PC-3 (cell line): ENCODE data around the gene MTHFR. TPM values are rescaled to one million over a fixed set of nuclear protein-coding genes. Genes with fewer than 3 reads are reported as not detected.

Experiments used
- ATAC-seq: fragments of 200-7000 bp; cut with Tn5 transposase; 2 replicates; pipeline ENCODE4 v1.9.1; 2020; ENCODE audit warnings: mild to moderate bottlenecking, moderate library complexity
- BruUV-seq: library from RNA; stranded (reverse); fragments of 400-500 nt; replicated peaks from 2 replicates; lab custom pipeline; 2021; lab: Mats Ljungman, UMichigan
- CTCF ChIA-PET: fragments of 300-600 bp; sonication (Branson Sonifier 250); formaldehyde crosslinking; loops from one replicate; lab custom pipeline; 2022; ENCODE audit warnings: antibody characterized with exemption; lab: Charles Lee
- POLR2A ChIA-PET: fragments of 300-600 bp; sonication (Branson Sonifier 250); formaldehyde crosslinking; loops from one replicate; lab custom pipeline; 2022; ENCODE audit warnings: antibody characterized with exemption; ENCODE audit not compliant: unreplicated experiment; lab: Charles Lee
- DNase-seq: peaks from one replicate; pipeline ENCODE4 v3.0.0-alpha.2; 2015
- H2AFZ ChIP-seq: fragments of 300-600 bp; sonication (generic); 2 replicates; pipeline ENCODE4 v1.6.0; 2016; ENCODE audit warnings: antibody characterized with exemption, low read length
- H3F3A ChIP-seq: fragments of 300-600 bp; sonication (generic); one replicate; pipeline ENCODE4 v1.6.0; 2017; ENCODE audit warnings: antibody characterized with exemption, low read length, control low read depth, mild to moderate bottlenecking; ENCODE audit not compliant: unreplicated experiment
- H3K27ac ChIP-seq: fragments of 300-600 bp; sonication (generic); 2 replicates; pipeline ENCODE4 v1.5.1; 2016; ENCODE audit warnings: mild to moderate bottlenecking, low read length
- H3K27me3 ChIP-seq: fragments of 300-600 bp; sonication (generic); 2 replicates; pipeline ENCODE4 v1.6.1; 2016; ENCODE audit warnings: low read length, mixed read lengths
- H3K36me3 ChIP-seq: fragments of 300-600 bp; sonication (generic); 2 replicates; pipeline ENCODE4 v1.6.1; 2016; ENCODE audit warnings: low read depth, mixed run types, low read length, mixed read lengths
- H3K4me1 ChIP-seq: fragments of 300-600 bp; sonication (generic); 2 replicates; pipeline ENCODE4 v1.5.1; 2016; ENCODE audit warnings: low read length; ENCODE audit not compliant: insufficient read depth
- H3K4me2 ChIP-seq: fragments of 300-600 bp; sonication (generic); 2 replicates; pipeline ENCODE4 v1.6.0; 2016; ENCODE audit warnings: low read length
- H3K4me3 ChIP-seq: fragments of 300-600 bp; sonication (generic); 2 replicates; pipeline ENCODE4 v1.5.1; 2016; ENCODE audit warnings: mild to moderate bottlenecking, low read length, mixed read lengths
- H3K79me2 ChIP-seq: fragments of 300-600 bp; sonication (generic); 2 replicates; pipeline ENCODE4 v1.6.1; 2017; ENCODE audit warnings: low read length, mixed read lengths
- H3K9ac ChIP-seq: fragments of 300-600 bp; sonication (generic); 2 replicates; pipeline ENCODE4 v1.6.0; 2016; ENCODE audit warnings: mild to moderate bottlenecking, low read length
- H3K9me2 ChIP-seq: fragments of 300-600 bp; sonication (generic); replicated peaks from 2 replicates; pipeline ENCODE4 v1.6.1; 2016; ENCODE audit warnings: mixed run types, low read length, mixed read lengths
- H3K9me3 ChIP-seq: fragments of 300-600 bp; sonication (generic); 2 replicates; pipeline ENCODE4 v1.6.1; 2016; ENCODE audit warnings: low read length, mixed read lengths
- H4K20me1 ChIP-seq: fragments of 300-600 bp; sonication (generic); 2 replicates; pipeline ENCODE4 v1.6.1; 2016; ENCODE audit warnings: low read length, mixed read lengths
- CTCF ChIP-seq: fragments of 300-600 bp; sonication (generic); conservative IDR thresholded peaks from 2 replicates; pipeline ENCODE4 v1.5.1; 2017; ENCODE audit warnings: antibody characterized with exemption, low read depth, mild to moderate bottlenecking, low read length
- EZH2 ChIP-seq: fragments of 300-600 bp; sonication (generic); IDR thresholded peaks from one replicate; pipeline ENCODE4 v1.6.1; 2017; ENCODE audit warnings: antibody characterized with exemption, mild to moderate bottlenecking, low read length; ENCODE audit not compliant: unreplicated experiment
- EZH2phosphoT487 ChIP-seq: fragments of 300-600 bp; sonication (generic); IDR thresholded peaks from 2 replicates; pipeline ENCODE4 v1.6.1; 2018; ENCODE audit warnings: mild to moderate bottlenecking, antibody characterized with exemption, low read length, borderline replicate concordance
- intact Hi-C: fragments of 100-400 bp; cut with micrococcal nuclease; formaldehyde crosslinking; loops from 2 replicates; pipeline ENCODE4 v1.9.0; 2023
- total RNA-seq: library from RNA; depleted of rRNA; stranded (reverse); fragments of >200 nt; gene quantifications from 2 replicates; pipeline ENCODE4 v1.2.3, GENCODE V29; 2014

MTHFR gene
- total RNA-seq, 1 experiment from 2014 or later: 13.2 TPM

DNA sequence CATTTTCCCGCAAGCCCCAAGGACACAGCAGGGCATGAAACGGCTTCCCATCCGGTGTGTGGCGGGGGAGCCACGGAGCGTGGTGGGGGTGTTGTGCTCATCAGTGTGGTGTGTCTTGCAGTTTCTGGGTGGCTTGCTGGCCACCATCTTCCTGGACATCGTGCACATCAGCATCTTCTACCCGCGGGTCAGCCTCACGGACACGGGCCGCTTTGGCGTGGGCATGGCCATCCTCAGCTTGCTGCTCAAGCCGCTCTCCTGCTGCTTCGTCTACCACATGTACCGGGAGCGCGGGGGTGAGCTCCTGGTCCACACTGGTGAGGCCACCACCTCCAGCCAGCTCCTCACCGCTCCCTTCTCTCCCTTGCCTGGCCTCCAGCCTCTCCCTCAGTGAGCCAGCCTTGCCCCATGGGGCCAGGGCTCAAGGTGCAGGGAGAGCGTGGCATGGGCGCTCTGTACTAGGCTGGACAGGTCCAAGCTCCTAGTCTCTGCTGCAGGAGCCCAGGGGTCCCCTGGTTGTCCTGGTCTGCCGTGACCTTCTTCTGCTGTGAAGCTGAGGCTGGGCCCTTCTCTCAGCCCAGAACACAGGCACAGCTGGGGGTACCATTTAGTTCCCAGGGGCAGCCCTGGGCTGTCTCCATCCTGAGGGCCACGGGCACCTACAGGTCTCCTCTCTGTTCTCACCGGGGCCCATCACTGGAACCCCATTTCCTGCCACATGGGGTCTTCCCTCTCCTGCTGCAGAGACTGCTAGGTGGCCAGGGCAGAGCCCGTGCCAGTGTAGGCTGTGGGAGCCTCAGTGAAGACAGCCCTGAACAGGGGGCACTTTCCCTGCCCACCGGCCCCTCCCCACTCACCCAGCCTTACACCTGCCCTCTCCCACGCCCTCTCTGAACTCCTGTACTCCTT, 57.2 kb downstream of the MTHFR start:
- no peak for ATAC-seq
- Histone ChIP-seq H3K4me1 (peaks cover 14% of the 10 kb centered on the region), H3K9me2 (no peaks in the 10 kb centered on the region), H4K20me1 (no peaks in the 10 kb centered on the region), H3K27me3 (no peaks in the 10 kb centered on the region), H3K27ac (no peak overlapping the region), H3F3A (peaks cover 4% of the 10 kb centered on the region), H3K9me3 (no peaks in the 10 kb centered on the region), H3K4me2 (no peak overlapping the region), H3K9ac (no peak overlapping the region), H3K36me3 (no peaks in the 10 kb centered on the region; the same call in 1 of the 2 replicates), H3K4me3 (no peak overlapping the region), H3K79me2 (no peaks in the 10 kb centered on the region), H2AFZ (no peak overlapping the region)
- ChIA-PET POLR2A (no interaction called here), CTCF (no interaction called here)
- BruUV-seq: no TSS peak
- intact Hi-C loops: no loop called here
- no peak for TF ChIP-seq CTCF
- no peak for TF ChIP-seq EZH2
- no peak for TF ChIP-seq EZH2phosphoT487
- no peak for DNase-seq

DNA sequence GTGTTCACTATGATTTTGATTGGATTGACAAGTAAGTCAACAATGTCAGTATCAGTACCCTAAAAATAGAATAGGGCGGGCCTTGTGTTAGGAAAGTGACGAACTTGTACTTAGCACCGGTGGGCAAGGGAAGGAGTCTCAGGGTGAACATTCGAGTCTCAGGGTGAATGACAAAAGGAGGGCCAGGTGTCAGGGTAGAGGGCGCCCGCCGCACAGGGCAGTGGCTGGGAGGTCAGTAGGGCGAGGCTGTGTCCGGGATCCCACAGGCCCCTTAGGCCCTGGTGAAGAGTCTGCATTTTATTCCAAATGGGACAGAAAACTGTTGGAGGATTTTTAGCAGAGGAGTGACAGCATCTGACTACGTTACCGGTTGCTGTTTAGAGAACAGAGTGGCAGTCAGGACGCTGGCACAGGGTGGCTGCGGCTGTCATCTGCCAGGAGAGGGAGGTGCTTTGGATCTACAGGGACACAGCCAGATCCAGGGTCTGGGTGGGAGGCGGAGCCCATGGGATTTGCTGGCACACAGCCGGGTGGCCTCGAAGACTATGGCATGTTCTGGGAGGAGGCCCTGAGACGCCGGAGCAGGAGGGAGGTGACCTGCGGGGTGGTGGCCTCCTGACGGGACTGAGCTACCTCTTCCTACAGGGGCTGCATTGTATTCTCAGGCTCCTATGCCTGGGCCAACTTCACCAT, 58.8 kb downstream of the MTHFR start:
- ChIA-PET CTCF (no interaction called here), POLR2A (no interaction called here)
- Histone ChIP-seq H3K36me3 (no peaks in the 10 kb centered on the region; the same call in 1 of the 2 replicates), H3K9me3 (no peaks in the 10 kb centered on the region), H2AFZ (no peak overlapping the region), H3F3A (peaks cover 4% of the 10 kb centered on the region), H4K20me1 (no peaks in the 10 kb centered on the region), H3K27ac (no peak overlapping the region), H3K79me2 (no peaks in the 10 kb centered on the region), H3K27me3 (no peaks in the 10 kb centered on the region), H3K4me1 (peaks cover 14% of the 10 kb centered on the region), H3K9me2 (no peaks in the 10 kb centered on the region), H3K4me3 (no peak overlapping the region), H3K4me2 (no peak overlapping the region), H3K9ac (no peak overlapping the region)
- TF ChIP-seq CTCF (no peak), EZH2 (no peak), EZH2phosphoT487 (no peak)
- intact Hi-C loops: no loop called here
- BruUV-seq: no TSS peak
- no peak for ATAC-seq
- DNase-seq: no peak
